Inflammatory macrophage treated with lipopolysaccharide for 1 hour (primary cell): ENCODE results near the gene SEMA5A.

Experiments used
- DNase-seq, 2 donors: peaks; one replicate each; pipeline ENCODE4 v3.0.0-alpha.2; 2020 to 2022

The SEMA5A gene

DNA sequence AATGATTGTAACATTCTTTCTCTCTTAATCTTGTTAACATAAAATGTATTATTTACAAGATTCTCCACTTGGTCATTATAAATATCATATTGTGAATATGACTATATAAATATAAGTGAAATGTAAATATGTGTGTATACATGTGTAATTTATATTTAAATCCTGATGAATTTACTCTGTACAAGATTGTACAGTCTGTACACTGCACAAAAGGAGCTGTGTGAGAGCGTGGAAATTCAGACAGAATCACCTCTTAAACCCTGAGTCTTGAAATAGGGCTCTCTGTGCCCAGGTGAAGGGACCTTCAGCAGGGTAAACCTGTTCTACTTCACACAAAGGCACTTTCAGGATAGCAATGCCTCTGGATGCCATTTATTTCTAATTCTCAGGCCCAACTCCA lies 456.0 kb downstream of the SEMA5A start:
- DNase-seq: no peak

DNA sequence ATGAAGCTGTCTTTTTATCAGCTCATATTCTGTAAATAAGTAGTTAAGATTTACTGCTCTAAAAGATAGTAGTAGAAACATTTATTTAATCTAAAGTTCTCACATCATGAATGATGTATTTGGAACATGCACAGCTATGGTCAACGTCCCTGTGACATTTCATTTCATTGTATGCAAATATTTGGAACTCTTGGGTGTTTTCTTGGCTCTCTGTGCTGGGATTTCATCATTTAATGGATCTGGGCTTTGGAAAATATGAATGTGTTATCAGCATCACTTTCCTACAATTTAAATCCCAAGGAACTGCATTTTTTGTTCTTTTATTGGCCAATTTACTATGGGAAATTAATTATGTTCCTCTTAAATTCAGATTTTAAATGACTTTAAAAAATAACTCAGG lies 462.9 kb downstream of the SEMA5A start:
- DNase-seq: no peak

DNA sequence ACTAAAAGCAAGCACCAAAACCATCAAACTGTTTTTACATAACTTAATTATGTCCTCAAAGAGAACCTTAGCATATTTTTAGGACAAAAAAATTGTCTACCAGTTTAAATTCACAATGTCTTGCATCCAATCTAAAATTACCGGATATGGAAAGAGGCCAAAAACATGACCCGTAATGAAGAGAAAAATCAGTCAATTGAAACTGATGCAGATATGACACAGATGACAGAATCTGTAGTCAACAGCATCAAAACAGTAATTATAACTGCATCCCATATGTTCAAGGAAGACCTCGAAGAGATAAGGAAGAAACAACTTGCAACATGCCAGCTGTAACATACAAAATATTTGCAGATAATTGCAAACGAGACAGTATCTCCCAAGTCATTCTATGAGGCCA lies 473.2 kb downstream of the SEMA5A start:
- no peak for DNase-seq

DNA sequence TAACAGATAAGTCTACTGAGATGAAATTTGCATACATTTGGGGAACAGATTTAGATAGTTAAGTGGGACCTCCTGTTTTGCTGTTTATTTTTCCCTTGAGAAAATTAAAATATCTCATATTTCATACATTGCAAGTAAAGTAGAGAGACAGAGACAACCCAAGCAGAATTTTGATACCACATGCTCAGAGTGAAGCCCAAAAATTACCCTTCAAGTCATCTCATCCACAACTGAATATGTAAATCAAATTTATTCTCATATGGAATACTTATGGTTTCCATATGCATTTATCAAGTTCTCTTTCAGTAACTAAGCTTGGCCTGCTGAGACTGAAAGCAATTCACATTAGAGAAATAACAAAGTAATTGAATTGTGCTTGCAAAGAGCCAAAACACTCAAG lies 474.4 kb downstream of the SEMA5A start:
- DNase-seq: no peak

DNA sequence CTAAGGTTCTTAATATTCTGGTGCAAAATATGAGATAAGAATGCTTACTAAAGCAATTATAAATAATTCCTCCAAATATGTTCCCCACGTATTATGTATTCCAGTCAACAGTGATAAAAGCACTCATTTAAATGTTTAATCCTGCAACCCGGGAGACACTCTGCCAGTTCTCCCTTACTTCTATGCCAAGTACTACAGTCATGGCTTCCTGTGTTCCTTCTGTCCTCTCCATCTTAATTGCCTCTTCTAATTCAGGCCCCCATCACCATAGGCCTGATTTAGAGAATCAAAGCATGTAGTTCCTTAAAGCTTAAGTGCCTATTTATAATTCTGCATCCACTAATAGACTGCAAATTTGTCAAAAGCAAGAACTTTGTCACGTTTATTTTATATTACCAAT lies 474.8 kb downstream of the SEMA5A start:
- DNase-seq: no peak

DNA sequence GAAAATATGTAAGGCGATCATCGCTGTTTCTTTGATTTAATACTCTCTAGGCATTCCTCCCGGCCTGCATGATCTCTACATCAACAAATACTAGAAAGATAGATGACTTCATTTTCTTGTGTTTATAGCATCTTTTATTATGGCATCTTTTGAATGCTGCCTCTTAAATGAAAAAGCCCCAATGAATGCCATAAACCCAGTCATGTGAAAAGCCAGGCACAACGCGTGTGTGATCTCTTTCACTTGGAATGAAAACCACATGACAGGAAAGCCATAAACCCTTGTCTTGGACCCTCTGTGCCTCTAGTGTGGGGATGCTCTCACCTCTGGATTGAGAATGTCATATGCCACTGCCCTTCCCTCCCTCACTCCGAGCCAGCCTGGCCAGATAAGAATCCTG lies 476.2 kb downstream of the SEMA5A start:
- no peak for DNase-seq

DNA sequence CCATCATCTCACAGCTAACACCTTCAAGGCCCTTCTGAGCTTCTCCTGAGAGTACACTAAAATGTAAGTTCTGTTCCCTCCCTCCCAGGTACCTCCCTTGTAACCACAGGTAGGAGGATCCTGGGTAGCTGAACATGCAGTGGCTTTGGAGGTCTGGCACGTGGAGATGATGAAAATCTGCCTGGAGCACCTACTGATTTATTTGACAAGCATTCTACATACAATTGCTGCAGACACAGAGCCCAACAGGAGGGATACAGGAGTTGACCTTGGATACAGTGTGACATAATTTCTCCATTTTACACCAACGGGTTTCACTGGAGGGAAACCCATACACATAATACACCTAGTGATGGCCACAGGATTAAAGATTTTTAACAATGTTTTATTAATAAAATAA lies 478.7 kb downstream of the SEMA5A start:
- DNase-seq: no peak

DNA sequence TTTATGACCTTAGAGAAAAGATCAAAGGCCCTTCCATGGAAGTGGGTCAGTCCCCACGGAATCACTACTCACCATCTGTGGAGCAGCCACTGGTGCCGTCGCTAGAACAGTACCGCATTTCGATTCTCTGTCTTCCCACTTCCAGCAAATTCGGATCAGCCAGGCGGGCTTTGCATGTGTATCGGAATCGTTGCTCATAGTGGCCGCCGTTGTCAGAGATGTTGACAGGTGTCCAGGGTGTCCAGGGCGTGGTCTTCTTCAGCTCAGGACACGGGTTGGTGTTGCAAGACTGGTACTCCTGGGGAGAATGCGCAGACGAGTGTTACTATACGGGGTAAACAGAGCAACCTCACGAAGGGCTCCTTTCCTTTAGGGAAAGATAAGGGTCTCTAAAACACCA lies 479.5 kb downstream of the SEMA5A start:
- DNase-seq: no peak

DNA sequence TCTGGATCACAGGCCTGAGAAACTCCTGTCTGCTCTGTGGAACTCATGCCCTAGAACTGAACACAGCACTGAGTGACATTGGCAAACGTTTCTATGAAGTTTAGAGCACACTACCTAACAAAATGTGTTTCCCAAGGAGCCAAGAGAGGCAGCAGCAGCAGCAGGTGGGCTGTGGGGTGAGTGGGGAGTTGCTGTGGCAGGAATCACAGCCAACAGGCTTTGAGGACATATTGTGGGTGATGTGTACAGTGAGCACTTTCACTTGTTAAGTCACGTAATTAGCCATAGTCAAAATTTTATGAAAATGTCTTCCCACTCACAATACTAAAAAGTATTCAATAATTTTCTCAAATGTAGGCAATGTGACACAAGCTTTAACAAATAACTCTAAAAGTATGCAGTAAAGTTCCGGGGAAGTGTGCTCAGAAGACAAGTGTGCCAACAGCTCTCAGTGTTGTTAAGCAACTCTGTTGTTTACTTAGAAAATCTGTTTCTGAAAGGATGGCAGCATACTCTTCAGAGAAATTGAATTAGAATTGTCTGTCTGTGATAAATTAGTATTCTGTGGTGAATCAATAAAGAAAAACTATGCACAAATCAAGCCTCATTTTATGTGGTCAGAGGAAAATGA lies 482.1 kb downstream of the SEMA5A start:
- DNase-seq: no peak

DNA sequence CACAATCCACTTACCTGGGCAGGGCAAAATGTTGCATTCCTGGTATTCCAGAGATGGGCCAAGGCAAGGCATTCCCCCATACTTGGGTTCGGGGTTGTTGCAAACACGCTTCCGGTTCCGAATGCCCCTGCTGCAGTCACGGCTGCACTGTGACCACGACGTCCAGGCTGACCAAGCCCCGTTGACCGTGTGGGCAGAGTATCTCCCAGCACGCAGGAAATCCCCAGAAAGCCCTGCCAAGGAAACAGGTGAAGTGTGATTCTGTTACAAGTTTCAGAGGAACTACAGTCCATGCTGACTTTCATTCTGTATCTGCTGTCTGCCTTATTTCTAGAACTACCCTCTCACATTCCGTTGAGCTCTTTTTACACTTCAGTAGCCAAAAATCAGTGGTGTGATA lies 483.0 kb downstream of the SEMA5A start:
- no peak for DNase-seq

DNA sequence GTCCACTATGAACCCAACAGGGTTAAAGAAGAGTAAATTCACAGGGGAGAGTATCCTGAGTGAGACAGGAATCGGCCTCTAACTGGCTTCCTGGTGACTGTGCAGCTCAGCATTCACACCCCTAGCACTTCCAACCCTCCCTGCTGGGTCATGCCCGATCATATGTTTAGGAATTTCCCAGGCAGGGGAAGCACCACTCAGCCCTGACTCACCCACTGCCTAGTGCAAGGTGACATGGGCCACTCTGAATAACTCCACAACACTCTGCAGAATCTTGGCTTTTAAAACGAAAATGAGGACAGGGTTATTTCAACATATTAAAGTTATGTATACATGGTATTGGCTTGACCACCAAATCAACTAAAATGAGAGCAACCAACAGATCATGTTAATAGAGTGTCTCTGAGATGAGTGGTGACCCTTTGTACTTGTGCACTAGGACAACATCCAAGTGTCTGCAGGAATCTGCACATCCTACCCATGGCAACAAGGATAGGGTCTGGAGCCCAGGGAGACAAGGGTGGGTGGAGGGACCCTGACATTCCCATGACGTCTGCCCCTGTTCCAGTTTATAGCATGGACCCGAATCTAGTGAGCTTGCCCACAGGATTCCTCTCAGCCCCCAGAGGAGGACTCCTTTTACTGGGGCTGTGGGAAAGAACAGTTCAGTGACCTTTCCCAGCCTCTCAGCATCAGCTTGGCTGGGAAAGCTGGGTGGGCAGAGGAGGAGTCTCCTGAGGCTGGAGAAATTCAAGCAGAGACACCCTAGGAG lies 485.8 kb downstream of the SEMA5A start:
- peak in 1 of 2 donors; percentile 8 for DNase-seq

DNA sequence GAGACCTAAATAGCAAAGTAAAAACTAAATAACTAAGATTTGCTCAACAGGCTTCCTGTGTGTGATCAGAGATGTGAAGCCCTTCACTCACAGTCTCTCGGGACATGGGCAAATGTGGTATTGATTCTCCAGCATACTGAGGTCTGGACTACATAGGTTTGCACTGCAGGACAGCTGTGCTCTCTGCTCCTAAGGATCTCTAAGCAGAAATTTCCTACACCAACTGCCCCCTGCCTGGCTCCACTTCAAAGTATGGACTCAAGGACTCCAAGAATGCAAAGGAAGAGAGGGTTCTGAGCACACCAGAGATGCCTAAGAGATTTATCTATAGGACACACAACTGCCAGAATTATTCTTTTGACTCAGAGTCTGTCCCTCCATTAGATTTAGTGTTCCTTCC lies 487.2 kb downstream of the SEMA5A start:
- no peak for DNase-seq

DNA sequence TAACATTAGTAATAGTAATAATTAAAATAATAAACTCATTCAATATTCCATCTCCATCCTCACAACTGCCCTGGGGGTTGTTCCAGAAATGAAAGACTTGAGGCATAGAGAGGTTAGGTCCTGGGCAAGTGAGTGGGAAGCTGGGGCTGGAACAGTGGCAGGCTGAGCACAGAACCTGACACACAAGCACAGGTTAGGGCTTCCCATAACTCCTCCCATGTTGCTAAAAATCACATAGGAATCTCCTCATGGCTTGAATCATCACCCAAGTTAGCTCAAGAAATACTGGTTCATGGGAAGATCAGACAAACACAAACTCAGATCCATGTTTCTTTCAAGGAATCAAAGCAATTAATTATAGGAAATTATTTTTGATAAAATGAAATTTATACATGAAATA lies 487.7 kb downstream of the SEMA5A start:
- DNase-seq: no peak

DNA sequence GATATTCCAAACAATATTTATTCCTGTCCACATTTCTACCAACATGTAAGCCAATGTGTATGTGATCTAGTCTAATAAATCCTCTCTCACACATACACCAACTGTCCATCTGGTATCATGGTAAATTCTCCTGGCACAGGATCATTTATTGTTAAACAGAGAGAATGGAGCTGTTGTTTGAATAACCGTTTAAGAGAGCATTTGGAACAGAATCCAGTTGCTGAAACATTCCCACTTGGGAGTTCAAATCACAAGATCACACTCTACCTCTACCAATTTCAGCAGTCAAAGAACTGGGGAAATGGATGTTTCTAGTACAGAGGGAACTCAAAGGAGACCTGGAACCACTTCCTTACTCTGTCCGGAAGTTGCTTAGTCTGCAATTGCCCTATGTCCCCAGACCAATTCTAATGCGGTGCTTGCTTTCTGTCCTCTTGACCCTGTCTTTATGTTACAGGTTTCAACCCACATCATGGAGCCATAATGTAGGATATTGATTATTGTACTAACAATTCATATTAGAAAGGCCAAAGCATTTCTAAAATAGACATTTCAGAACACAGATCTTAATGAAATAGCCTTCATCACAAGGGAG lies 488.4 kb downstream of the SEMA5A start:
- DNase-seq: no peak

DNA sequence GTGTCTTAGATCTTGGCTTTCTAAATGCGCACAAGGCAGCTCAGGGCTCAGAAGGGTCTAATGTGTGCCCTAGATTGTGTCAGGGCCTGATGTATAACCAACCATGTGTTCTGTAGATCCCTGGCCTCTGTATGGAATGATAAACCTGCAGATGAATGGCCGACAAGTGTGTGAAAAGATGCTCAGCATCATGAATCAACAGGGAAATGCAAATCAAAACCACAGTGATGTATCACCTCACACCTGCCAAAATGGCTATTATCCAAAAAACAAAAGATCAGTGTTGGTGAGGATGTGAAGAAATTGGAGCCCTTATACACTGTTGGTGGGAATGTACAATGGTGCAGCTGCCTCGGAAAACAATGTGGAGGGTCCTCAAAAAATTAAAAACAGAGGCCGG lies 489.8 kb downstream of the SEMA5A start:
- no peak for DNase-seq

DNA sequence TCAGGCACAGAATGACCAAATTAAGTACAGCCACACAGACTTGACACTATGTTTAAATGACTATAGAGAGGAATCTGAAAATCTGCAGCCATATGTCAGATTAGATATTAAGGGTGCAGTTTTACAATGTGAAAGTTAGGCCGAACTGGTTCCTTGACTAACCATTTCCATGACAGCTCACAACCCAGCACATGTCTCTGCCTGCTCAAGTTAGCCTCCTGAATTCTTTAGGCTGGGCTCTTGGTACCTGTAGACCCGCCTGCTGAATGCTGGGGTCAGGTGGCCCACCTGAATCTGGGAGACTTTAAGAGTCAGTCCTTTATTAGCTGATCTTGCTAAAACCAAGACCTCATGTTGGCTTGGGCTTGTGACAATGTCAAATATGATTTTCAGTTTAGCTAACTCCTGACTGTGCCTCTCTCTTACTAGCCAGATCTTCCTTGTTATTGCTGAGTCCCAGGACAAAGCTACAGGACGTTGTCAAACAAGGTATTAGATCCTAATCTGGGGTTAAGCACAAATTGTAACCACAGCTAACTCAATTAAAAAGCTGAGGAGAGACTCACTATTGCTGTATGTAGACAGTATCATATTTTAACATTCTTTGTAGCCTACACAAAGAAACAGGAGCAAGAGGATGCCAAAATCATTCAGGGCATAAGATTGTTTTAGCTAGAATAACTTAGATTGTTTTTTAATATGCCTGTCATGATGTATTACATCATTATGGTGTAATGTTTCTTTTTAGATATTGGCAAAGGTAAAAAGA lies 490.9 kb downstream of the SEMA5A start:
- DNase-seq: no peak

DNA sequence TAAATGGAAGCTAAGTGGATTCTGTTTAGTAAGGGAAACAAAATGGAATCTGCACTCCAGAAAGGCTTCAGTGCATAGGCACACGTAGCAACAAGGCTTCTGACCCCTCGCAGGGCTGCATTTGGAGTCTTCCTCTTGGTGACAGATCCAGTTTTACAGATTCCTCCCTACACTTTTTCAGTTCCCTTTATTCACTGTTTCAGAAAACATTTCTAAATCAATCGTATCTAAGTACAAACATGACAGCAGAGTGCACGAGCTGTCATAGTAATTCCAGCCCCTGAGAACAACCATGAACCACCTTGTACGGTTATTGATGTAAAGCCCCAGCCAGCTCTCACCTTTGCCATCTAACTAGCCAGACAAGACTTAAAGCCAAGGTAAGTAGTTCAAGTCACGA lies 491.6 kb downstream of the SEMA5A start:
- DNase-seq: no peak

DNA sequence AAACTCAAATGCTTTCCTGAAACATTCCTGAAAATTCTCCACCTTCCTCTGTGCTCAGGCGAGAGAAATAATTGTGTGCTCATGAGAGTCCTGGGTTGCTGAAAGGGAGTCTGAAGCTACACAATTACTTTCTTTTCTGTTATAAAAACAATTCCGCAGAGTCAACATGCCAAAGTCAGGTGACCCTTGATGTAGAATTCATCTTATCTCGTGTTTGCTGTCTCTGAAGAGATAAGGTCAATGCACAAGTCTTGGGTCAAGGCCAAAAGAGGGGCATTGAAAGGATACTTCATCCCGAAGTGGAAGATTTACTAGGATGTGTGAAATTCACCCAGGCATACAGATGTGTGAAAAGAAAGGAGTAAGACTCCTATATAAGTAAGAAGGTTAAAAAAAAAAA lies 493.5 kb downstream of the SEMA5A start:
- DNase-seq: no peak

DNA sequence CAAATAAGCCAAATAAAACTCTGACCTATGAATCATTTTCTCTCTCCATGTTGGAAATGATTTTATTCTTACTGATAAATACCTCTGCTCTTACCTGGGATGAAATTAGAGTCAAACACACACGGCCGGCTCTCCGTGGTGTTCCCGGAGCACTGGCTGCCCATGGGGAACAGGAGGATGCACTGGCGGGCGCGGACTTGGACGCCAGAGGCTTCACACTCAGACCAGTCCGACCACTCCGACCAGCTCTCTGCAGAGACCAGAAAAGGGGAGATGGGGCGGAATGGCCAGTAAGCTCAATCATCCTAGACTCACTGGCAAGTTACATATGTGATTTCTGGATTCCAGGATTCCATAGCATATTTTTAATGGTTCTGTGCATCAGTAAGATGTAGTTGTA lies 494.1 kb downstream of the SEMA5A start:
- no peak for DNase-seq

DNA sequence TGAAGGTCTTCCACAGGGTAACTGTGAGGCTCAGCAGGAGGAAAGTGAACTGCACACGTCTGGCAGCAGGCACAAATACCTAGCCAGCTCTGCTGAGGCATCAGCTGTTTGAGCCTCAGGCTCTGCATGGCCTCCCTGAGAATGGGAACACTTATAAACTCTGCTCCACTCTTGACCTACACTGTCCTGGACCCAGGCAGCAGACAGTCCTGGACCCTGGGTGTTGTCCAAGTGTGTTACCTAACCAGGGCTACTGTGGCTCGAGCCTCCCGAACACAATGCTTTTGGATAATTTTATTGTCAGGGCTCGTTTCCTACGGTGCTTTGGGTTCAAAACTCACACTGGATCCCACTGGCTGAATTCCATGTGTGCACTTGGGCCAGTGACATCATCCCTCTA lies 497.9 kb downstream of the SEMA5A start:
- DNase-seq: no peak

DNA sequence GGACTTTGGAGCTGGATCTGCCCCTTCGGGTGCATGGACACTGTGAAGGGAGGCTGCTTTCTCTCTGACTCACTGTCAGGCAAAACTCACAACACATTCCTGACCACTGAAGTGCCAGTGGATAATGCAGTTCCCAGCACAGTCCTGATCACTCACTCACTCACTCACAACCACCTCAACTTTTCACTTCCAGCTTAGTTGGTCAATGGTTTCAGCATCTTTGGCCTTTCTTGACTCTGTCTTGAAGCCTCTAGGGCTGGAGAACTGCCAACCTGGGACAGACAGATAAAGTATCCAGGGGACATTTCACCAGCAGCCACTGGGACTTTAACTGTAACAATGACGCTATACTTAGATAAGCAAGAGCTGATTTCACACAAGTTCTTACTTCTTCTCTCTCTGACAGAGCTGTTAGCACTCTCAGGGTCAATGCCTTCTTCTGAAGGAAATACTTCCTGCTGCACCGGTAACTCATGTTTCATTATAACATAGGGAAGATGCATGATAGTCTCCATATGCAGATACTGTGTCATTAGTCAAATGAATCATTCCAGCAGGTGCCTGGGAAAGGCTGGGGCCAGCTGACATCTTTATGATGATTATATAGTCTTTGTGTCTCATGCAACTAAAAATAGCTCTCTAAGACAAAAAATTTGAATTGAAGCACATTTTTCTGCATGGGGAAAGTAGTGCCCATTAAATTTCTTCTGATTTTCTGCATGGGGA lies 499.0 kb downstream of the SEMA5A start:
- DNase-seq: no peak

DNA sequence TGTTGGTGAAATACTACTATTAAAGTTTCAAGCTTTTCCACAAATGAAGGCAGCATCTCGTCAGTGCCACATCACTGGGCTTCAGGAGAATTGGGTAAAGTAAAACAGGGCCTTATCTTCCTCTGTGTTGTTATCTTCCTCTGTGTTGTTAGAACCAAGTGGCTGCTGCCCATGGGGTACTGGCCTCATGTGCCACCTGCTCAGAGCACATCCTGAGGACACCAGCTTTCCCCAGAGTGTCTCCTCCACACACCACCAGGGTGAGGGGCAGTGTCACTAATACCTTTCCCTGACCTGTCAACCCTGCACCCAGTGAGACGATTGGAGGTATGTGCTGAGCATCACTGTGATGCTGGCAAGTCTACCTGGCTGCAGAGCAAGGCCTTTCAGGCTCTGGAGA lies 499.9 kb downstream of the SEMA5A start:
- no peak for DNase-seq

DNA sequence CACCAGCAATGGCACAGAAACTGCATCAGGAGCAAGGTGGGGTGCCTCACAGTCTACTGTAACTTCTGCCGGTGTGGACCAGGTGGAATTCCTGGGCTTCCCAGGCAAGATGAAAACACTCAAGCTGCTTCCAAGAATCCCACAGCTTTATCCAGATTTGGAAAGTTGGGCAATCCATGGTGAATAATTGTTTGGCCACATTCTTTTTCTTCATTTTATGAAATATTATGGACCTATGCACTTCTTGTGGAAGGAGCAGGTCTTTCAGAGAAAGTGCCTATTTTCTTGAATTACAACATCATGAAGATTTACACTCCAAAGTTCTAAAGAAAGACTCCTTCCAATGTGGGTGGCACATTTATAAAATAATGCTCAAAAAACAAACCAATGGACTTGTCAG lies 503.6 kb downstream of the SEMA5A start:
- DNase-seq: no peak
